ENCODE measurements around the gene GALNT6.
"Not testable (repeated sequence)": the region's sequence is repeated elsewhere in the genome, so short reads cannot be mapped to it uniquely, and the experiment has no call there.

The GALNT6 gene

DNA sequence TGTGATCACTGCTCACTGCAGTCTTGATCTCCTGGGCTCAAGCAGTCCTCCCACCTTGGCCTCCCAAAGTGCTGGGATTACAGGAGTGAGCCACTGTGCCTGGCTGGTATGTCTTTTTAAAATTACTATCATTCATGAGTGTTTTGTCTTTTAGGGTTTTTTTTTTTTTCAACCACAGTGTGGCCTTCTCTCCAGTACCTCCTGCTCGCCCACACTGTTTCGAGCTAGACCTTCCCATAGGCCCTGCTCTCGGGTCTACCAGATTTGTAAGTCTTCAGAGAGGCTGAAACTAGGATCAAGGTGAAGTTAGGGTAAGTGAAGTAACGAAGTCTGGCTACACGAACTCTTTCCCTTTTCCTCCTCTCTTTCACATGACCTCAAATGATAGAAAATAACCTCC lies 68.8 kb downstream of the GALNT6 start:
- DNase-seq (ENCODE audit: low read depth) = no peak

DNA sequence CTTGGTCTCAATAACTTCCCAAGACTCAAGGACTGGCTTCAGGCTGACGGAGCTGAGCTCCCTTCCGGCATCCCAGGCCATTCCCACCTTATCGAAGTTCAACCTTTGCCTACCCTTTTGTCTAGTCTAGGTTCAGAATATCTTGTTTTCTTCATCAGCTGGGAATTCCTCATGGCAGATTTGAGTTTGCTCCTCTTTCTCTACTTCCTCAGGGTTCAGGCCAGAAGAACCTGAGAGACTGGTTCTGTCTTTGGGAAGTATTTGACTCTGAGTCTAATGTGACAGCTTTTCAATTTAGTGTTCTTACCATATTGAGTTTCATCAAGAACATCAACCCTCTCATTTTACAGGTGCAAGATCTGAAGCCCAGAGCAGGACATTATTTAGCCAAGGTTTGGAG lies 69.3 kb downstream of the GALNT6 start:
- DNase-seq (ENCODE audit: low read depth) = no peak

DNA sequence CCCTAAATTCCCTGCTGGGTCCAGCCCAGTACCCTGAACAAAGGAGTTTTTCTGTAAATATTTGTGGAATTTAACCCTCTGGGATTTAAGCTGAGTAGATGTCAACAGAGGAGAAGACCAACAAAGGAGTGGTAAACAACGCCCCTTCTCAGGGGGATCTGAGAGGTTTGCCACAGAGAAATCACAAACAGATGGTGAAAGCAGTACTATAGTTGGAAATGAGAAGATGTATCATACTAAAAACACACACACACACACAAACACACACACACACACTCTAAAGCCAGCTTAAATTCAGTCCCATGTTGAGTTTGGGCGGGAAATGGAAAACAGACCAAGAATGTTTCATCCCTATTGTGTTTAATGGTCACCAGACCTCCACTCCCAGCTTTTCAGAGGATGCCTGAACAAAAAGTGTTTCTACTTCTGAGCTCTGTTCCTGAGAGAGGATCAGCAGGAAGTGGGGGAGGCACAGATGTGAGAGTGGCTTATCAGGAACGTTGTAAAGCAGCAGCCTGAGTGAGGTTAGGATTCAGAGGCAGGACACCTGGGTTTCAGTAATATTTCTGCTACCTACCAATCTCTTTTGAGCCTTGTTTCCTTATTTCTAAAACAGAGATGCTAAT lies 70.4 kb downstream of the GALNT6 start:
- peak; percentile 76 for DNase-seq (ENCODE audit: low read depth)

DNA sequence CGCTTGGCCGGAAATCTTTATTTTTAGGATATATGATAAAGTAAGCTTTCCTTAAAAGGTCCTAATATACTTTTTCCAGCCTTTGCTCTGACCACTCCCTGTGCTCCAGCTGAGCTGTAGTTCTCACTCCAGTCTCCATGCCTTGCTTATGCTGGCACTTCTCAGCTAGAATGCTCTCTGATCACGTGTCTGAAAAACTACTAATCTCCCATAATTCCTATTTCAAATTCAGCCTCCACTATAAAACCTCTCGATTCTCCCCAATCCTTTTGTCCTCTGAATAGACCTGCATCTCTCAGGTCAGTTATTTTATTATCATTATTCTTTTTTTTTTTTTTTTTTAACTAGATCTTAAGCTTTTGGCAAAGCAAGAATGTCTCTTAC lies 70.9 kb downstream of the GALNT6 start:
- DNase-seq (ENCODE audit: low read depth) = no peak

DNA sequence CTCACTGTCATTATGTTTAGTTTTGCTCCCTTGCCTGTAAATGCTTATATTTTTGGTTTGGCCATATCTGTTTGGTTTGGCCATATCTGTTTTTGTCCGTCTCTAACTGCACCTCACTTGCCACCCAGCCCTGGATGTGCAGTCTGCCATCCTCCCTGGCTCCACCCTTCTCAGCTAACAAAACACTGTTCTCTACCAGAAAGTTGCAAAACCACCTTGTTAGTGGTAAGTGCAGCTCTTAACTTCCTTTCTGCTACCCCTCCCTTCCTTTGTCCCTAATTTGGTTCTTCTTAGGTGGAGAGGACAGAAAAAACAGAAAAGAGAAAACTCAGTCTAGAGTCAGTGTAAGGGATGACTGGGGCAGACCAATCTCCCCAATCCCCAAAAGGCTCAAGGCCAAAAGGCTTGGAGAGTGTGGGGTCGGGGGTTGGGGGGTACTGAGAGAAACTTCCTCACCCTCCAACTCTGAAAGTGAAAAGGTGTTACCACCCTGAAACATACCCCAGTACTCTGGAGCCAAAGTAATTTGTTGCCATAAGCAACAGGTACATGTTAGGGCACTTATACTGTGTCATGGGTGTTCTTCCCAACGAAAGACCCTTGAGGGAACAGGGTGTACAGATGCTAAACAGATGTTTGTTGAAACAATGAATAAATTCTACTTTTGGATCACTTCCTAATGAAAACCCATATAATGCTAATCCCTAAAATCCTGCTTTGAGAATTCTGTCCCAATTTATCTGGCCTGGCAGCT lies 72.2 kb downstream of the GALNT6 start:
- no peak for DNase-seq (ENCODE audit: low read depth)

DNA sequence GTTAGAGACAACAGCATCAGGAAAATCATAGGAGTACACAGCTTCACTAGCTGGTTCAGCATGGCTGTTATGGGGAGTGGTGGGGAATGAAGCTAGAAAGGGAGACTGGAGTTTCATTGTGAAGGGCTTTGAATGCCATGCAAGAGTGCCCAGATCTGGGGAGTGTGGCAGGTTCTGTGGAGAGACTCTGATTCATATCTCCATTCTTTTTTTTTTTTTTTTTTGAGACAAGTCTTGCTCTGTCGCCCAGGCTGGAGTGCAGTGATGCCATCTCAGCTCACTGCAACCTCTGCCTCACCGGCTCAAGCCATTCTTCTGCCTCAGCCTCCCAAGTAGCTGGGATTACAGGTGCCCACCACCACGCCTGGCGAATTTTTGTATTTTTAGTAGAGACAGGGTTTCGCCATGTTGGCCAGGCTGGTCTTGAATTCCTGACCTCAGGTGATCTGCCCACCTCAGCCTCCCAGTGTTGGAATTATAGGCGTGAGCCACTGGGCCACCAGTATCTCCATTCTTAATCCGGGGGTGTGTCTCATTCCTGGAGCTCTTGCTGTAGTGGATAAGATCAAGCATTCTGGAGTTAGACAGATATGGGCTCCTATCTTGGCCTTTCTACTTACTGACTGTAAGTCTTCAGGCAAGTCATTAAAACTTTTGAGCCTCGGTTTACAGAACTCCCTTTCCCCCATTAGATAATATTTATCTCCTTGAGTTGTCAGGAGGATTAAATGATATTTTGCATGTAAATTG lies 73.0 kb downstream of the GALNT6 start:
- not testable (repeated sequence) for DNase-seq (ENCODE audit: low read depth)

DNA sequence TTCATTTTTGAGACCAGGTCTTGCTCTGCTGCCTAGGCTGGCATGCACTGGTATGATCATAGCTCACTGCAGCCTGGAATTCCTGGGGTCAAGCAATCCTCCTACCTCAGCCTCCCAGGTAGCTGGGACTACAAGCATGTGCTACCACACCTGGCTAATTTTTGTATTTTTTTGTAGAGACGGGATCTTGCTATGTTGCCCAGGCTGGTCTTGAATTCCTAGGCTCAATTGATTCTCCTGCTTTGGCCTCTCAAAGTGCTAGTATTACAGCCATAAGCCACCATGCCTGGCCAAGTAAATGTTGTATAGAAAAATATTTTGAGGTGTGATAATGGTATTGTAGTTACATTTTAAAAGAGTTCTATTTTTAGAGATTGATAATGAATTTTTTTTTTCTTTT lies 79.8 kb downstream of the GALNT6 start:
- no peak for DNase-seq (ENCODE audit: low read depth)

DNA sequence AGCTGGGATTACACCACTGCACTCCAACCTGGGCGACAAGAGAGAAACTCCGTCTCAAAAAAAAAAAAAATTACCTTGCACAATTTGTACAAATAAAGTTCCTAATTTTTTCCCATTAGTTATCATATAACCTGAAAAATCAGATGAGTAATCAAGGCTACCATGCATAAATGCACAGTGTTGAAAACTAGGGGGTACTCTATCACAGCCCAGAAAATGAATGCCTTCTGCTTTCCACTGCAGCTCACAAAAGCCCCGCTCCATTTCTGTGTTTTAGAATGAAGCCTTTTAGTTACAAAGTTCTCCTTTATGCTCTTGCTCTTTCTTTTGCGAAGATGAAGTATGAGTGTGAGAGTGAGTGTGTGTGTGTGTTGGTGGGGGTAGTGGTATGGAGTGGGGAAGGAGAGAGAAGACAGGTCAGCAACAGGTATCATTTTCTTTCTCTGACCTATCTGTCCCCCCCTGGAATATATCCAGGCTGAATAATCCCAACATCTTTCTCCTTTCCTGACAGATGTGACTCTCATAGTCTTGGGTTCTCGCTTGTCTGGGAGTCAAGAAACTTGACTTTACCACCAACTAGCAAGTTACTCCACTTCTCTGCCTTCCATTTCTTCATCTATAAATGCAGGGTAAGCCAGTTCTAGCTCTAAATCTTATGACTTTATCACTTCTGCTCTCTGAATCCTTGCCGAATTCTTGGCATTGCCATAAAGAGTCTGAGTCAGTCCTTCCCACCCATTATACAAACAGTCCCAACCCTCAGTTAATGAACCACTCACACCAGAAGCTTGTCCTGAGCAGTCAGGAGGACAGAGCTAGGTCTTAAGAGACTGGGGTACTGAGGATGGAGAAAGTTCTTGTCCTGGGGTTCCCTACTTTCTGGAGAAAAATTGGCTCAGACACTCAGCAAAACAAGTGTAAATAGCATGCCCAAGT lies 83.3 kb downstream of the GALNT6 start:
- peak; percentile 69 for DNase-seq (ENCODE audit: low read depth)

DNA sequence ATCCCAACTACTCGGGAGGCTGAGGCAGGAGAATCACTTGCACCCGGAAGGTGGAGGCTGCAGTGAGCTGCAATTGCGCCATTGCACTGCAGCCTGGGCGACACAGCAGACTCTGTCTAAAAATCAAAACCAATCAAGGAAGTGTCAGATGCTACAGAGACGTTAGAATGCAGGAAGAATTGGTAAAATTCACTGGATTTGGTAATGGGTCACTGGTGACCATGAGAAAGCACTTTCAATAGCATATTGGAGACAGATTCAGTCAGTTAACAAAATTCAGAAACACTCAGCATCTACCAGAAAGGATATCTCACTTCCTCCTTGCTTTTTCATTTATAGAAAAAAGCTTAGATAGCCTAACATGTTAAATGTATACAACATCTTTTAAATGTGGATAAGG lies 84.7 kb downstream of the GALNT6 start:
- DNase-seq (ENCODE audit: low read depth) = no peak

Data from fibroblast of gingiva (primary cell).